Measurements from ENCODE around the gene GCN1.

The GCN1 gene

DNA sequence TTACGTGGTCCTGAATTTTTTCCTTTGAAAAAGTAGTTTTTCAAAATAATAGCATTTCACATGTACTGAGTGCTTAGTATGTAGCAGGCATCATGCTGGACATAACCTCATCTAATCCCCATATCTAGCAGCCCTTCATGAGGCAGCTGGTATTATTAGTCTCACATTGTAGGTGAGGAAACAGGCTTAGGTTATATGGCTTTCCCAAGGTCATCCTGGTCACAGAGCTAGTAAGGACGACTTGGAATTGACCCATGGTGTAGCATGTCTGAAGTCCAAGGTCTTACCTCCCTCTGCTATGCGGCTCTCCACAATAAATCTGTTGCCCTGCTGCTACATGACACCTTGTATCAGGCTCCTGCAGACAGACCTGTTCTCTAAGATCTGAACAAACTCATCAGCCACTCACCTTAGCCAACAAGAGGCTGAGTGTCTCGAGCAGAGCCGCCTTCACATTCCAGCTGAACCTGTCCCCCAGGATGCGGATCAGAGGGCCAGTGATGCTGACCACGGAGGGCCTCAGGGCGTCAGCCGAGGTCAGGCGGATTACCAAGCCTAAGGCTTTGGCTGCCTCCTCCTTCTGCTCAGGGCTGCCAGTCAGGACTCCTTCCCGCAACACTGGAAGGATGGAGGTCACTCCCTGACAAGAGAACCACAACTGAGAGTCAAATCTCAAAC, 58.3 kb downstream of the GCN1 start:
- DNase-seq: no peak

- no peak for DNase-seq
Measured at GRCh38 chr12:120134307-120134980, 60.1 kb downstream of the GCN1 start.

- peak; percentile 4 to 8 for DNase-seq
Measured at GRCh38 chr12:120132863-120133385, 61.6 kb downstream of the GCN1 start.

- peak in 1 of 2 experiments; percentile 18 for DNase-seq
Measured at GRCh38 chr12:120132054-120132836, 62.3 kb downstream of the GCN1 start.

GRCh38 chr12:120131116-120131515, 63.4 kb downstream of the GCN1 start:
- no peak for DNase-seq

GRCh38 chr12:120130011-120130410, 64.5 kb downstream of the GCN1 start:
- no peak for DNase-seq

GRCh38 chr12:120126635-120127005, 67.9 kb downstream of the GCN1 start:
- no peak for DNase-seq

- DNase-seq: no peak
Measured at GRCh38 chr12:120125792-120126634, 68.5 kb downstream of the GCN1 start.

DNA sequence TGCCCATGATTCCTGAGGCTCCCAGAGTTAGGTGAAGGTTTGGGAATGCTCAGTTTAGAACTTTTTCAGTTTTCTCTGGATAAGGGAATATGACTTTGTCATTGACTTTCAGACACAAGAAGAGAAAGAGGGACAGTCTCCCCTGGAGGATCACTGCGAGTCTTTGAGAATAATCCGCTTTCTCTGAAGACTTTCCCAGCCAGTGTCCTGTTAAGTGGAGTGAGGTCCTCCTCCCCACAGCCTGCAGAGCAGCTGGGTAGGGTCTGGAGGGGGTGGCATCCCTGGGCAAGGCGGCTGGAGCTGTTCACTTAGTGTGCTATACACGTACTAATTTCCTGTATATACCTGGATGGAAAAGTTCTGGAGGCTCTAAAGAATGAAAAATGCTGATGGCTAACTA, 69.5 kb downstream of the GCN1 start:
- DNase-seq: no peak

DNA sequence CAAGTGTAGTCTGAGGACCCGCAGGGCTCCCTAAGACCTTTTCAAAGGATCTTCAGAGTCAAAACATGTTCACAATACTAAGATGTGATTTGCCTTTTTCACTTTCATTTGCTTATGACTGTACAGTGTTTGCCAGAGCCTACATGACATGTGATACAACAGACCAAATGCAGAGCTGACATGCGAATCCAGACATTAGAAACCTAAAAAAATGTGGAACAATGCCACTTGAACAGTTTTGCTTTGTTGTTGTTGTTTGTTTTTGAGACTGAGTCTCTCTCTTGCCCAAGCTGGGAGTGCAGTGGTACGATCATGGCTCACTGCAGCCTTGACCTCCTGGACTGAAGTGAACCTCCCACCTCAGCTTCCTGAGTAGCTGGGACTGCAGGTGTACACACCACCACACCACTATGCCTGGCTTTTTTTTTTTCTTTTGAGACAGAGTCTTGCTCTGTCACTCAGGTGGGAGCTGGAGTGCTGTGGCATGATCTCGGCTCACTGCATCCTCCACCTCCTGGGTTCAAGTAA, 72.7 kb downstream of the GCN1 start:
- no peak for DNase-seq

- DNase-seq: no peak
Measured at GRCh38 chr12:120121343-120121742, 73.2 kb downstream of the GCN1 start.

GRCh38 chr12:120119271-120119973, 75.1 kb downstream of the GCN1 start:
- DNase-seq: no peak

DNA sequence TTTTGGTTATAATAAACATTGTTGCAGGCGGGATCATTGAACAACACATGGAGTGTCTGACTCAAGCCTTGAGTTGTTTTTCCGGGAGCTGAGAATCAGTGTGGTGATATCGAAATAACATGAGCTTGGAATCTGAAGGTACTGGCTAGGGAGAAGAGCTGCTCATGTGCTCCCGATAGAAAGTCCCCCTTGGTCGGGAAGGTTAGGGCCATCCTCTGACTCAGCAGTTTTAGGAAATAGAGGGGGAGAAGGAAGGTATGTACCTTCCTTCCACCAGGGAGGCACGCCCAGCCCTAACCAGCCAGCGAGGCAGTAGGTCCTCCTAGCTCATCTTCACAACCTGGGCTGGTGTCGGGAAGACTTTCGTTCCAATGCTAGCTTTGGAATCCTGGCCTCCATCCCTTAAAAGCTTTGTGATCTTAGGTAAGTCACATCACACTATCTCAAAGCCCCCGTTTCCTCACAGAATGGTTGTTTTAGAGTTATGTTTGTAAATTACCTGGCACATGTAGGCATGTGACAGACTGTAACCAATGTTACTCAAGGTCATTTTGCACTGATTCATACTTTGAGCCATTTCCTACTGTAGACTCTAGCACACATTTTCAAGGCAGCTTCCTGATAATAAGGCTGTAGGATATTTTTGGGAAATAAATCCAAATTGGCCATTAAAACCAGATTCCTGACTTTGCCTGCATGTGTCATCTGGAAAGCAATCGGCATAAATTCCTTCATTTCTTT, 76.0 kb downstream of the GCN1 start:
- DNase-seq: peak in 1 of 2 experiments; percentile 44

GRCh38 chr12:120117961-120118320, 76.6 kb downstream of the GCN1 start:
- DNase-seq: no peak

GRCh38 chr12:120116792-120117651, 77.5 kb downstream of the GCN1 start:
- DNase-seq: peak; percentile 71 to 96

- DNase-seq: no peak
Measured at GRCh38 chr12:120116441-120116791, 78.1 kb downstream of the GCN1 start, which contains the start of gene RAB35. Gene RAB35, minus strand, starts transcription at chr12:120116753. Its CDS starts 103 bp downstream, at chr12:120116650.

GRCh38 chr12:120115692-120116440, 78.6 kb downstream of the GCN1 start:
- DNase-seq: peak in 1 of 2 experiments; percentile 53

DNA sequence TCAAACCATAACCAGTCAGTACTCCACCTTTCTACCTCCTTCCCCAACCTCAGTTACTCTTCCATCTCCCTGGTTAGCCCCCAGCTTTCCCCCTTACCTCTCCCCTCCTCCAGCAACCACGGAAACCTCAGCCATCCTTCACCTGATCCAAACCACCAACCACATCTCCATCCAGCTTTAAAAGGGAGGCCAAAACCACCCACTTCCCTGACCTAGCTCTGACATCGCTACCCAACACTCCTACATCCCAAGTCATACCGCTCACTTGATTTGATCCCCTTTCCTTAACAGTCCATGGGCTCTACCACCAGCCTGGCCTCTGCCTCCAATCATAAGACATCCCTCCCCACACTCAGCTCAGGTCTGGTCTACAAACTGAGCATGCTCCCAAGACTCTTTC, 79.4 kb downstream of the GCN1 start:
- no peak for DNase-seq
